Activated T-cell treated with anti-CD3 and anti-CD28 coated beads, Interleukin-2, amount 50 U/mL, for 4 hours (primary cell): ENCODE results near the gene HOXA5. TPM values are rescaled to one million over a fixed set of nuclear protein-coding genes. Genes with fewer than 3 reads are reported as not detected.

Experiments
- ATAC-seq, 2 donors: fragments of 200-7000 bp; cut with Tn5 transposase; one replicate each; pipeline ENCODE4 v1.10.0; 2021
- DNase-seq: peaks from one replicate; pipeline ENCODE4 v3.0.0-alpha.2; 2020
- H3K27me3 Mint-ChIP-seq: one replicate; pipeline ENCODE4 v1.8.0; 2021; ENCODE audit warnings: low read depth, mixed read lengths
- H3K36me3 Mint-ChIP-seq: one replicate; pipeline ENCODE4 v1.8.0; 2022; ENCODE audit warnings: mixed read lengths; ENCODE audit not compliant: insufficient read depth
- H3K4me1 Mint-ChIP-seq: one replicate; pipeline ENCODE4 v1.8.0; 2021; ENCODE audit warnings: low read depth, mixed read lengths
- H3K4me3 Mint-ChIP-seq: one replicate; pipeline ENCODE4 v1.8.0; 2021; ENCODE audit warnings: mild to moderate bottlenecking, moderate library complexity, mixed read lengths
- H3K9me3 Mint-ChIP-seq: one replicate; pipeline ENCODE4 v1.8.0; 2021; ENCODE audit warnings: mixed read lengths
- total RNA-seq, 3 donors: library from RNA; stranded (reverse); gene quantifications; one replicate each; pipeline ENCODE4 v1.2.1, GENCODE V29; 2021

The HOXA5 gene
- total RNA-seq, 3 donors from 2014 or later = not detected

DNA sequence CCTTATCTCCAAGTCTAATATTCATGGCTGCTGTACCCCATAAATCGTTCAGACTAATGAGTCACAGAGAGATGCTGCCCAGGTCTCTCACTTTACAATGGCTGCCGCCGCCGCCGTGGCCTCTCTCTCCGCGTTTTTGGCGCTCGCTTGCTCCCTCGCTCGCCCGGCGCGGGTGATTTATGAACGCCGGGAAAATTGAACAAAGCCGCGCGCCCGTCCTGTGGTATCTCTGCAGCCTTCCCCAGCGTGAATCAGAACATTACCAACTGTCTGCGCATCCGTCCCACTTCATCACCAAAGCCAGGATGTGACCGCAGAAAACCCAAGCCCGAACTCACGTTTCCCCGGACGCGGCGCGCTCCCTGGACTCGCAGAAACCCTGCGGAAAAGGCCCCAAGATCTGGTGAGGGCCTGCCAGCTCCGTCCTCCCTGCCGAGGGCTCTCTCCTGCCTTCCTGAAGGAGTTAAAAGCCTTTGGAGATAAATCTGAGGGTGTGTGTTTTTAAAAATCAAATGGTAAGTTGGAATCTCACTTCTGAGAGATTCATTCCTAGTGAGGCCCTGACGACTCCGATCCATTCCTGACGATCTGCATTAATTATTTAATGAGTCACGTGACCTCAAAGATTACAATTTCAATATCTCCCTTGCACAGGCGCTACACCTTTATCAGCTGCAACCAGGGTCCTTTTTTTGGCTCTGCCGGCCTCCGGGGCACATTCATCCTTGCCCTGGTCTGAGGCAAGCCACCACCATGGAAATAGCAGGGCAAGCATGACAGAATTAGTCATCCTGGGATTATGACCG lies 19.2 kb downstream of the HOXA5 start:
- H3K4me1 Mint-ChIP-seq = no peaks in the 10 kb centered on the region
- no peak for ATAC-seq
- no peak overlapping the region for H3K4me3 Mint-ChIP-seq
- H3K9me3 Mint-ChIP-seq = no peaks in the 10 kb centered on the region
- no peaks in the 10 kb centered on the region for H3K36me3 Mint-ChIP-seq
- no peak for DNase-seq
- H3K27me3 Mint-ChIP-seq = peaks cover 41% of the 10 kb centered on the region

DNA sequence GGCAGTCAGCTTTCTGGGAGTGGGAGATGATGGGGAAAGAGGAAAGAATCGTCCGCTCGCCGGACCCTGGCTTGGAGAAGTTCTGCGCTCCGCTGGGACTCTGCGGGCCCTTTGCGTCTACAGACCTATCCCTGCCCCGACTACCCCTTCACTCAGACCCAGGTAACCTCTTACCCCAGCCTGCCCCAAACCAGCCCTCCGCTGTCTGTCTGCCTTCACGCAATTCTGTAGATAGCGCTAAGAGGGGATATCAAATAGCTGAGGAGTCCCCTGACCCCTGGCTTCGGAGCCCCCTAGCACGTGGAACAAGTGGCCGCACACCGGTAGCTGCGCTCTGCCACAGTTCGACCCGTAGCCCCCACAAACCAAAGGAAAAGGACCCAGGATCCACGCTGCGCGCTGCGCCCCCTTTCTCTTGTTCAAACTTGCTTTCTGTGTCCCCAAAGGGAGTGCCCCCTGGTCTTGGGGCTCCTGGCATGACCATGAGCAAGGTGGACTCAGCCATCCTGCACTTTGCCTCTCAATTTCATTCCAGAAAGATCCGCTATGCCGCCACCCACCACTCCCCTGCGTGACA lies 19.9 kb downstream of the HOXA5 start:
- no peaks in the 10 kb centered on the region for H3K9me3 Mint-ChIP-seq
- DNase-seq (no peak), ATAC-seq (no peak)
- peaks cover 37% of the 10 kb centered on the region for H3K27me3 Mint-ChIP-seq
- H3K4me3 Mint-ChIP-seq = no peak overlapping the region
- no peaks in the 10 kb centered on the region for H3K4me1 Mint-ChIP-seq
- H3K36me3 Mint-ChIP-seq = no peaks in the 10 kb centered on the region

GRCh38 chr7:27123007-27123476 lies 20.4 kb downstream of the HOXA5 start:
- no peaks in the 10 kb centered on the region for H3K4me1 Mint-ChIP-seq
- peaks cover 35% of the 10 kb centered on the region for H3K27me3 Mint-ChIP-seq
- no peak for ATAC-seq
- no peak for DNase-seq
- H3K4me3 Mint-ChIP-seq = no peak overlapping the region
- no peaks in the 10 kb centered on the region for H3K36me3 Mint-ChIP-seq
- no peaks in the 10 kb centered on the region for H3K9me3 Mint-ChIP-seq

GRCh38 chr7:27122077-27122910 lies 21.2 kb downstream of the HOXA5 start:
- ATAC-seq (no peak), DNase-seq (no peak)
- peaks cover 31% of the 10 kb centered on the region for H3K27me3 Mint-ChIP-seq
- no peak overlapping the region for H3K4me3 Mint-ChIP-seq
- H3K4me1 Mint-ChIP-seq = no peaks in the 10 kb centered on the region
- H3K36me3 Mint-ChIP-seq = no peaks in the 10 kb centered on the region
- no peaks in the 10 kb centered on the region for H3K9me3 Mint-ChIP-seq

- Mint-ChIP-seq H3K4me1 (no peaks in the 10 kb centered on the region), H3K4me3 (no peak overlapping the region), H3K36me3 (no peaks in the 10 kb centered on the region), H3K9me3 (no peaks in the 10 kb centered on the region), H3K27me3 (peaks cover 25% of the 10 kb centered on the region)
- DNase-seq (no peak), ATAC-seq (no peak)
Measured at GRCh38 chr7:27121684-27122076, 21.8 kb downstream of the HOXA5 start.

GRCh38 chr7:27119412-27119911 lies 24.0 kb downstream of the HOXA5 start:
- ATAC-seq = no peak
- peaks cover 19% of the 10 kb centered on the region for H3K27me3 Mint-ChIP-seq
- H3K9me3 Mint-ChIP-seq = no peaks in the 10 kb centered on the region

DNA sequence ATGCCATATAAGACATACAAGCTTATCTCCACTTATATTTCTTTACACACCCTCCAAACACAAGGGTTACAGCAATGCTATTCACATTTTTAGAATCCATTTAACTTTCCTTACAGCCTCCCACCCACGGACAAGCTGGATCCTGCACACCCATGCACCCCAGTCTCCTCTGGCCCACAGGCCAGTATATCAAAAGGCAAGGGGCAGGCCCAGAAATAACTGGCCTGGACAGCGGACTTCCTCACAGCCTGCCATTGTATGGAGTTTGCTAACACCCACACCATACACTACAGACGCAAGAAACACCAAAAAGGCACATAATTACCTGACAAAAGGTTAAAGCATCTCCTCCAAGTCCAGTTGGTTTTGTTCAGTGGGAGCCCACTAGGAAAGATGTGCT lies 24.9 kb downstream of the HOXA5 start:
- Mint-ChIP-seq H3K4me1 (no peaks in the 10 kb centered on the region), H3K9me3 (no peaks in the 10 kb centered on the region), H3K27me3 (peaks cover 14% of the 10 kb centered on the region), H3K4me3 (no peak overlapping the region), H3K36me3 (no peaks in the 10 kb centered on the region)
- DNase-seq (no peak), ATAC-seq (no peak)

More at GRCh38 chr7:27119412-27119911, 24.0 kb downstream of the HOXA5 start:
- Mint-ChIP-seq H3K36me3 (no peaks in the 10 kb centered on the region), H3K4me3 (no peak overlapping the region), H3K4me1 (no peaks in the 10 kb centered on the region)
- no peak for DNase-seq

GRCh38 chr7:27117887-27118491 lies 25.5 kb downstream of the HOXA5 start:
- ATAC-seq (no peak), DNase-seq (no peak)
- Mint-ChIP-seq H3K9me3 (no peaks in the 10 kb centered on the region), H3K4me3 (no peak overlapping the region), H3K4me1 (no peaks in the 10 kb centered on the region), H3K27me3 (peaks cover 15% of the 10 kb centered on the region), H3K36me3 (no peaks in the 10 kb centered on the region)

- H3K36me3 Mint-ChIP-seq = no peaks in the 10 kb centered on the region
- no peak overlapping the region for H3K4me3 Mint-ChIP-seq
- ATAC-seq (no peak), DNase-seq (no peak)
- H3K27me3 Mint-ChIP-seq = peaks cover 16% of the 10 kb centered on the region
- no peaks in the 10 kb centered on the region for H3K4me1 Mint-ChIP-seq
- H3K9me3 Mint-ChIP-seq = no peaks in the 10 kb centered on the region
Measured at GRCh38 chr7:27116962-27117886, 26.3 kb downstream of the HOXA5 start.

DNA sequence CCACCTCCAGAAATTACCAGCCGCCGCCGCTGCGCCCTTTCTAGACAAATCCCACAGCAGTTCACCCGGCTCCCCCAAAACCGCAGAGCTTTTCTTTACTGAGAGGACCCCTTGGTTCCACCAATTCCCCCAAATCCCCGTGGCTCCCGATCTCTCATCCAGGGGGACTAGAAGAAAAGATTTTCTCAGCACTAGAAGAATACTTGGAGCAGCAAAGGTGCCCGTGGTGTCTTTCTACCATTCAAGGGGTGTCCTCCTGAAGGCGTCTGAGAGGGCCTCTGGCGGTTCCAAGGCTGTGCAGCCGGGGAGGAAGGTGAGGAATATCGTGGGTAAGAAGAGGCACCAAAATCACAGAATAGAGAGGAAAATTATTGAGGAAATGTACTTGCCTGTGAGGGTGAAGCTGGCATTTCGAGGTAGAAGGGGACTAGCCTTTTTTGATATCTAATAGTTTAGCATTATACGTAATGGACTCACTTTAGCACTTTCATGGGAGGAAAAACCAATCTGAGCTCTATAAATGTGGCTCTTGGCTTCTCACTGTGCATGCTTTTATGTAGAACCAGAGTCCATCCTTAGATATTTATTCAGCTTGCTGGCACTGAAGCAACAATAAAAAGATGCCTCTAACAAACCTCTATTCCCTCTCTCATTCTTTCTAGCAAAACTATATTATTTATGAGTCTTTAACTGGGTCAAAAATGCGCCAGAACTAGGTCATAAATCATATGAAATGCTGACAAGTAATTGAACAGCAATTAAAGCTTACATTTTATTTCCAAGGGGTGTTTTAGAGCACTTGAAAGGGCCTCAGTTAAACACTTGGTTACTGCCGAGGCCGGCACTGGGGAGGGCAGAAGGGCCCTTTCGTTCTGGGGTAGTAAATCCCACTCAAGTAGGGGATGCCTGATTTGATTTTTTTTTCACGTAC lies 27.2 kb downstream of the HOXA5 start:
- Mint-ChIP-seq H3K36me3 (no peaks in the 10 kb centered on the region), H3K27me3 (peaks cover 24% of the 10 kb centered on the region), H3K4me3 (no peak overlapping the region), H3K9me3 (no peaks in the 10 kb centered on the region), H3K4me1 (no peaks in the 10 kb centered on the region)
- ATAC-seq (no peak), DNase-seq (no peak)

DNA sequence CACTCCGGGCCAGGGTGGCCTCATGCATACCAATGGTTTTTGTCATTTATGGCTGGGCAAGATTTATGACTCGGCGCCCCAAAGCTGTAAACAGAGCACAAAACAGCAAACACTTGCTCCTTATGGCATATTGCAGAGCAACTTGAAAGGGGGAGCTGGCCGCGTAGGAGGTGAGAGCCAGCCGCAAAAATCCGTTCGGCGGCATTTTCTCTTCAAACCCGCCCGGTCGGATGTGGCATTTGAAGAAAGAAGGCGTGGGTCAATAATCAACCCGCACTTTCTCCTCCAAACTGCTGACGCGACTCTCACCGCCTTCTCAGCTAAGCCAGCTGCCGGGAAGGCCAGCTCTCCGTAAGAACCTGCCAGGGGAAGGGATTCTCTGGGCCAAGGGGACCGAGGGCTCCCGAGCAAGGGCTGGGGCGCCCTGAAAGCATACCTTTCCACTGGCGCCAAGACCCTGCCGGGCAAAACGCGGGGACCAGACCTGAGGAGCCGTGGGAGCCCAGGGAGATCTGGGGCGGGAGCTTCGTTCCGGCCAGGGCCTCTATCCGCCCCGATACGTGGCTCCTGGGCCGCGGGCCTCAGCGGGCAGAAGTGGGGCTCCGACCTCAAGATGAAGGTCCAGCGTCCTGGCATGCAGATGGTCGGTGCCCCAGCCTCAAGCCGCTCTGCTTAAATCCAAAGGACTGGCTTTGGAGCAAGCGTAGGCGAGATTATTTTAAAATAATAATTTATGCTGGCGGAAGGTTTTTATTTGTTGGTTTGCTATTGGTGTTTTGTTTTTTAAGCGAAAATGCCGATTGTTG lies 28.1 kb downstream of the HOXA5 start:
- Mint-ChIP-seq H3K36me3 (no peaks in the 10 kb centered on the region), H3K4me1 (no peaks in the 10 kb centered on the region), H3K9me3 (no peaks in the 10 kb centered on the region), H3K4me3 (no peak overlapping the region), H3K27me3 (peaks cover 24% of the 10 kb centered on the region)
- ATAC-seq (no peak), DNase-seq (no peak)

DNA sequence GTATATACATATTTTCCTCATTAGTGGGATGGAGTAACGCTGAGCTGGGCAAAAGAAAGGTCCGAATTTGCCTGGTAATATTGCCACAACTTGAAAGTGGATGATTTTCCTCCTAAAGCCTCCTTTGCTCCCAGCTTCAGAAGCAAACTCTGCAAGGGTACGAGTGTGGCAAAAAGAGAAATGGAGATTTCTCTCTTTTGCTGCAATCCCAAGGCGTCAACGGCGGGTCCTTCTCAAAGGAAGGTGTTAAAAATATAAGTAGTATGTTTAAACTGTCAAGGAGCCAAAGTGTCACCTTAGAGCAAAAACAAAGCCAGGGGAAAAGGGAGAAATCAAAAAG lies 28.6 kb downstream of the HOXA5 start:
- Mint-ChIP-seq H3K9me3 (no peaks in the 10 kb centered on the region), H3K4me1 (no peaks in the 10 kb centered on the region), H3K4me3 (no peak overlapping the region), H3K36me3 (no peaks in the 10 kb centered on the region), H3K27me3 (peaks cover 24% of the 10 kb centered on the region)
- DNase-seq (no peak), ATAC-seq (no peak)
